Fibroblast of peridontal ligament (primary cell): ENCODE measurements around the gene ASPHD1.
A peak's percentile ranks its signal among the peaks of the same experiment; 100 is the strongest.

Source experiments
- DNase-seq: peaks from one replicate; pipeline ENCODE4 v3.0.0-alpha.2; 2010; ENCODE audit errors: extremely low read depth

ASPHD1 gene

GRCh38 chr16:29943846-29944799 is 43.8 kb downstream of the ASPHD1 start:
- peak; percentile 99 for DNase-seq

GRCh38 chr16:29947897-29948296 is 47.6 kb downstream of the ASPHD1 start:
- DNase-seq = no peak

GRCh38 chr16:29950806-29951461 is 50.6 kb downstream of the ASPHD1 start:
- no peak for DNase-seq

- DNase-seq = no peak
Measured at GRCh38 chr16:29951625-29952365, 51.5 kb downstream of the ASPHD1 start.
